ENCODE results near the gene PRPS2.

PRPS2 gene

GRCh38 chrX:12819222-12819621, 28.0 kb downstream of the PRPS2 start:
- no peak for DNase-seq

- no peak for DNase-seq
These were observed 29.5 kb downstream of the PRPS2 start for GRCh38 chrX:12820737-12821136.

GRCh38 chrX:12824944-12825343, 33.7 kb downstream of the PRPS2 start:
- DNase-seq: no peak

- no peak for DNase-seq
These were observed 34.6 kb downstream of the PRPS2 start for GRCh38 chrX:12825801-12826200.

GRCh38 chrX:12843061-12843667, 52.0 kb downstream of the PRPS2 start:
- DNase-seq: no peak

- no peak for DNase-seq
These were observed 52.6 kb downstream of the PRPS2 start for GRCh38 chrX:12843668-12844279.

GRCh38 chrX:12844319-12844718, 53.1 kb downstream of the PRPS2 start:
- no peak for DNase-seq

GRCh38 chrX:12865359-12865758, 74.1 kb downstream of the PRPS2 start:
- DNase-seq: no peak

GRCh38 chrX:12866451-12867377, 75.5 kb downstream of the PRPS2 start, which contains the start of gene TLR7:
TLR7 (plus strand) TSS chrX:12867072; CDS start chrX:12867579, 507 bp downstream.
- no peak for DNase-seq

GRCh38 chrX:12867685-12868084, 76.5 kb downstream of the PRPS2 start:
- no peak for DNase-seq

- no peak for DNase-seq
These were observed 77.5 kb downstream of the PRPS2 start for GRCh38 chrX:12868747-12869146.

GRCh38 chrX:12871257-12871656, 80.0 kb downstream of the PRPS2 start:
- no peak for DNase-seq

GRCh38 chrX:12872741-12873140, 81.5 kb downstream of the PRPS2 start:
- no peak for DNase-seq

Data from activated CD4-positive, CD25-positive, alpha-beta regulatory T cell (primary cell).